ENCODE results near the gene ADI1. TPM values are rescaled to one million over a fixed set of nuclear protein-coding genes. Genes with fewer than 3 reads are reported as not detected.

ADI1 gene
- total RNA-seq, 2 experiments from 2014 or later = 19.2 to 22.1 TPM

DNA sequence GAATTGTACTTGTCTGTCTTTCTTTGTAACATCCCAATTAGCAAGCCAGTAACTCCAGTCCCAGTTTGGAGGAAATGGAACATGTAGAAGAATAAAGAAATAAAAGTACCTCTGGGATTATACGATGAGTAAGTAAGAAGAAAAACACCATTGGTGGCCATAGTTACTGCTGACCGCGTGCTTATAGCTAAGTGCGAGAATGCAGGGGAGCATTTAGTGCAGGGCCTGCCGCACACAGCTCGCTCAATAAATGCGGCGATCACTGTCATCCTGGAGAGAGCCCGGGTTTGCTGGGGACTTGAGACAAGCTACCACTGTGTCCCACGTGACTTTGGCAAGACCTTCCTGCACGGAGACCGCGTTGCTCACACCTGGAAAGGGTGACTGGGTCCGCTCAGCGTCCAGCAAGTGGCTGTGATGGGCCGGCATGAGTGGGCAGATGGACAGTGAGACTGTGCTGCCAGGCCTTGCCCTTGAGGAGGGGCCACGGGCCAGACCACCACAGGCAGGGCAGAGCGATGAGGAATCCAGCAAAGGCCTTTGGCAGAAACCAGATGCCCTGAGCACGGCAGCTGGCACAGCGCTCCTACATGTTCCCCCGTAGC is 54.8 kb downstream of the ADI1 start:
- Histone ChIP-seq H3K27ac (ENCODE audit: low read depth, low read length, poor library complexity, severe bottlenecking) (no peak overlapping the region), H2AFZ (ENCODE audit: low read length) (no peak overlapping the region), H3K9me2 (ENCODE audit: insufficient read depth, low read length) (no peaks in the 10 kb centered on the region), H3K4me1 (ENCODE audit: insufficient read depth, low read length, poor library complexity, severe bottlenecking) (peaks cover 22% of the 10 kb centered on the region), H3K4me3 (ENCODE audit: low read depth, low read length, poor library complexity, severe bottlenecking) (no peak overlapping the region), H3K4me2 (ENCODE audit: low read length) (no peak overlapping the region), H3K9me3 (ENCODE audit: low read length) (no peaks in the 10 kb centered on the region), H4K20me1 (ENCODE audit: insufficient read depth, low read length) (no peaks in the 10 kb centered on the region), H3K36me3 (ENCODE audit: insufficient read depth, low read length) (peaks cover 9% of the 10 kb centered on the region; the same call in 1 of the 2 replicates), H3K79me2 (ENCODE audit: insufficient read depth, low read depth, low read length) (no peaks in the 10 kb centered on the region)
- TF ChIP-seq EZH2phosphoT487 (IDR thresholded peaks at IDR 0.05; ENCODE audit: borderline replicate concordance, low read depth, low read length) = no peak
- TF ChIP-seq, protein P1, sequence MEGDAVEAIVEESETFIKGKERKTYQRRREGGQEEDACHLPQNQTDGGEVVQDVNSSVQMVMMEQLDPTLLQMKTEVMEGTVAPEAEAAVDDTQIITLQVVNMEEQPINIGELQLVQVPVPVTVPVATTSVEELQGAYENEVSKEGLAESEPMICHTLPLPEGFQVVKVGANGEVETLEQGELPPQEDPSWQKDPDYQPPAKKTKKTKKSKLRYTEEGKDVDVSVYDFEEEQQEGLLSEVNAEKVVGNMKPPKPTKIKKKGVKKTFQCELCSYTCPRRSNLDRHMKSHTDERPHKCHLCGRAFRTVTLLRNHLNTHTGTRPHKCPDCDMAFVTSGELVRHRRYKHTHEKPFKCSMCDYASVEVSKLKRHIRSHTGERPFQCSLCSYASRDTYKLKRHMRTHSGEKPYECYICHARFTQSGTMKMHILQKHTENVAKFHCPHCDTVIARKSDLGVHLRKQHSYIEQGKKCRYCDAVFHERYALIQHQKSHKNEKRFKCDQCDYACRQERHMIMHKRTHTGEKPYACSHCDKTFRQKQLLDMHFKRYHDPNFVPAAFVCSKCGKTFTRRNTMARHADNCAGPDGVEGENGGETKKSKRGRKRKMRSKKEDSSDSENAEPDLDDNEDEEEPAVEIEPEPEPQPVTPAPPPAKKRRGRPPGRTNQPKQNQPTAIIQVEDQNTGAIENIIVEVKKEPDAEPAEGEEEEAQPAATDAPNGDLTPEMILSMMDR (conservative IDR thresholded peaks at IDR 0.05; ENCODE audit: low read length) = no peak
- DNase-seq (ENCODE audit: low spot score) = no peak
- intact Hi-C loops (cut with micrococcal nuclease; ENCODE audit: unreplicated experiment) = loop anchor here (5.0 to 10.0 kb wide), 3 partner anchors 270 to 620 kb away; no protein-coding TSS in a partner anchor
- CTCF ChIA-PET (ENCODE audit: unreplicated experiment) = no interaction called here
- POLR2A ChIA-PET = interaction anchor here (1.6 kb wide), 1 partner anchor 40 kb away, joined by 4 read pairs; no protein-coding TSS in a partner anchor
- BruUV-seq (replicated peaks) = no TSS peak

DNA sequence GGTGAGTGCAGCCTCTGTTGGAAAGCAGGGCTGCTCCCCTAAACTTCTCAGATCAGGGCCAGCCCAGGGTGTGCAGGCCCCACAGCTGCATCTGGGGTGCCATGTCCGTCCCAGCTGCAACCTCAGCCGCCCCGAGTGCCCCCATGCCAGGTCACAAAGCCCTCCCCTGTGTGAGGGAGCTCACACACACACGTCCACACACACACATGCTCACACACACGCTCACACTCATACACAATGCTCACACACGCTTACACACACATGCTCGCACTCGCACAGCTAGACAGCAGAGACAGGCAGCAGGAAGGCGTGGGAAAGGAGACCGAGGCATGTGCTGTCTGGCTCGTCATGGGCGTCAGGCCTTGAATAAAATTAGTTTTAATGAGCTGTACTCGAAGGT is 55.4 kb downstream of the ADI1 start:
- Histone ChIP-seq H3K79me2 (ENCODE audit: insufficient read depth, low read depth, low read length) (no peaks in the 10 kb centered on the region), H4K20me1 (ENCODE audit: insufficient read depth, low read length) (no peaks in the 10 kb centered on the region), H3K9me3 (ENCODE audit: low read length) (no peaks in the 10 kb centered on the region), H3K4me1 (ENCODE audit: insufficient read depth, low read length, poor library complexity, severe bottlenecking) (peaks cover 22% of the 10 kb centered on the region), H2AFZ (ENCODE audit: low read length) (no peak overlapping the region), H3K4me2 (ENCODE audit: low read length) (no peak overlapping the region), H3K4me3 (ENCODE audit: low read depth, low read length, poor library complexity, severe bottlenecking) (no peak overlapping the region), H3K9me2 (ENCODE audit: insufficient read depth, low read length) (no peaks in the 10 kb centered on the region), H3K27ac (ENCODE audit: low read depth, low read length, poor library complexity, severe bottlenecking) (no peak overlapping the region), H3K36me3 (ENCODE audit: insufficient read depth, low read length) (peaks cover 6% of the 10 kb centered on the region; the same call in 1 of the 2 replicates)
- no TSS peak for BruUV-seq (replicated peaks)
- CTCF ChIA-PET (ENCODE audit: unreplicated experiment) = interaction anchor here (1.4 kb wide), 1 partner anchor 50 kb away, joined by 4 read pairs; no protein-coding TSS in a partner anchor
- POLR2A ChIA-PET = interaction anchor here (1.6 kb wide), 1 partner anchor 40 kb away, joined by 4 read pairs; no protein-coding TSS in a partner anchor
- DNase-seq (ENCODE audit: low spot score) = no peak
- intact Hi-C loops (cut with micrococcal nuclease; ENCODE audit: unreplicated experiment) = loop anchor here (5.0 to 10.0 kb wide), 3 partner anchors 269 to 619 kb away; no protein-coding TSS in a partner anchor
- TF ChIP-seq, protein P1 (conservative IDR thresholded peaks at IDR 0.05; ENCODE audit: low read length) = no peak
- no peak for TF ChIP-seq EZH2phosphoT487 (IDR thresholded peaks at IDR 0.05; ENCODE audit: borderline replicate concordance, low read depth, low read length)
